ENCODE results near the gene EXOC6.
A peak's percentile ranks its signal among the peaks of the same experiment; 100 is the strongest.

DNA sequence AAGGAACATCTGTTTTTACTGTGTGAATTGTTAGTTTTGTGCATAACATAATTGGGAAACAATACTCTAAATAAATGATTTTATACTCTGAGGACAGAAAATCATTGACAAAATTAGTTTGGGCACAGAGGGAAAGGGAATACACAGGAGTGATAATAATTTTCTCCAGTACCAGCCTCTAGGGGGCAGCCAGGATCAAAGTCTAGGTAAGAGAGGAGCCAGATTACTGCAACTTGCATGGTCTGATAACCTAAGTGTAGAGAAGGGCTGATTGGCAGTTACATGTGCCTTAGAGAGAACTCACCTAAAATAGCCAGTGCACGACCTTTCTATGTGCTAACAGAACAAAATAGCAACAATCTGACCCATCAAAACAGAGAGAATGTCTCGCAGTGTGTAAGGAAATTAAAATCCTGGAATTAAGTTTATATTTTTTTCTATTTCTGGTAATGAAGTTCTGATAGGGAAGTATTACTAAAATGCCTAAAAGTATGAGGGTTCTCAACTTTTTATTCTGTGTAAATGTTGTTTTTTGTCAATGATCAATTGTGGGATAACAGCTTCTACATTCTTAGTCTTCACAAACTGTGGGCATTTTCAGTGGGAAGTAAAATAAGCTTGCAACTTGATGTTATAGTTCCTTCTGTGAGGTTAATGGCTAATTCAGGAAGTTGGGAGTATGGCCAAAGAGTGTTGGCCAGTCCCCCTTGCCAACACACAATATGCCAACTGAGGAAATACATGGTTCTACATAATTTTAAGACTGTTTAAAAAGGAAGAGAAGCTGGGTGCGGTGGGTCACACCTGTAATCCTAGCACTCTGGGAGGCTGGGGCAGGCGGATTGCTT lies 66.4 kb downstream of the EXOC6 start:
- no peak for TF ChIP-seq POLR2AphosphoS2 (IDR thresholded peaks at IDR 0.05; ENCODE audit: low read depth, low read length)
- TF ChIP-seq, protein P1, sequence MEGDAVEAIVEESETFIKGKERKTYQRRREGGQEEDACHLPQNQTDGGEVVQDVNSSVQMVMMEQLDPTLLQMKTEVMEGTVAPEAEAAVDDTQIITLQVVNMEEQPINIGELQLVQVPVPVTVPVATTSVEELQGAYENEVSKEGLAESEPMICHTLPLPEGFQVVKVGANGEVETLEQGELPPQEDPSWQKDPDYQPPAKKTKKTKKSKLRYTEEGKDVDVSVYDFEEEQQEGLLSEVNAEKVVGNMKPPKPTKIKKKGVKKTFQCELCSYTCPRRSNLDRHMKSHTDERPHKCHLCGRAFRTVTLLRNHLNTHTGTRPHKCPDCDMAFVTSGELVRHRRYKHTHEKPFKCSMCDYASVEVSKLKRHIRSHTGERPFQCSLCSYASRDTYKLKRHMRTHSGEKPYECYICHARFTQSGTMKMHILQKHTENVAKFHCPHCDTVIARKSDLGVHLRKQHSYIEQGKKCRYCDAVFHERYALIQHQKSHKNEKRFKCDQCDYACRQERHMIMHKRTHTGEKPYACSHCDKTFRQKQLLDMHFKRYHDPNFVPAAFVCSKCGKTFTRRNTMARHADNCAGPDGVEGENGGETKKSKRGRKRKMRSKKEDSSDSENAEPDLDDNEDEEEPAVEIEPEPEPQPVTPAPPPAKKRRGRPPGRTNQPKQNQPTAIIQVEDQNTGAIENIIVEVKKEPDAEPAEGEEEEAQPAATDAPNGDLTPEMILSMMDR (IDR thresholded peaks at IDR 0.05 in 2 of 3, conservative IDR thresholded peaks at IDR 0.05 in 1 of 3; ENCODE audit: control insufficient read depth in 2 of 3, extremely low read depth in 1 of 3, insufficient read depth in 1 of 3, low read depth in 3 of 3, low read length in 3 of 3) = peak; percentile 65 to 81 (median 75)
- TF ChIP-seq EED (IDR thresholded peaks at IDR 0.05; ENCODE audit: low read depth) = no peak
- TF ChIP-seq ZNF384 (IDR thresholded peaks at IDR 0.05; ENCODE audit: borderline replicate concordance, low read depth, low read length) = no peak
- no peak for TF ChIP-seq E2F8 (IDR thresholded peaks at IDR 0.05; ENCODE audit: low read depth, partially characterized antibody)
- TF ChIP-seq IKZF1 (conservative IDR thresholded peaks at IDR 0.05) = no peak
- TF ChIP-seq, protein P2, sequence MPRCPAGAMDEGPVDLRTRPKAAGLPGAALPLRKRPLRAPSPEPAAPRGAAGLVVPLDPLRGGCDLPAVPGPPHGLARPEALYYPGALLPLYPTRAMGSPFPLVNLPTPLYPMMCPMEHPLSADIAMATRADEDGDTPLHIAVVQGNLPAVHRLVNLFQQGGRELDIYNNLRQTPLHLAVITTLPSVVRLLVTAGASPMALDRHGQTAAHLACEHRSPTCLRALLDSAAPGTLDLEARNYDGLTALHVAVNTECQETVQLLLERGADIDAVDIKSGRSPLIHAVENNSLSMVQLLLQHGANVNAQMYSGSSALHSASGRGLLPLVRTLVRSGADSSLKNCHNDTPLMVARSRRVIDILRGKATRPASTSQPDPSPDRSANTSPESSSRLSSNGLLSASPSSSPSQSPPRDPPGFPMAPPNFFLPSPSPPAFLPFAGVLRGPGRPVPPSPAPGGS (IDR thresholded peaks at IDR 0.05; ENCODE audit: borderline replicate concordance, insufficient read depth, low read depth, low read length, poor library complexity, severe bottlenecking) = no peak
- no peak for TF ChIP-seq SRF (IDR thresholded peaks at IDR 0.05; ENCODE audit: low read depth in 2 of 2, low read length in 2 of 2)
- TF ChIP-seq REST (IDR thresholded peaks at IDR 0.05; ENCODE audit: low read depth, low read length) = no peak
- no peak for TF ChIP-seq ZZZ3 (IDR thresholded peaks at IDR 0.05; ENCODE audit: control insufficient read depth, insufficient read length, low read depth)
- no peak for TF ChIP-seq ZBED1 (IDR thresholded peaks at IDR 0.05; ENCODE audit: borderline replicate concordance)
- TF ChIP-seq HDAC2 (IDR thresholded peaks at IDR 0.05) = no peak
- no peak for TF ChIP-seq USF2 (IDR thresholded peaks at IDR 0.05; ENCODE audit: borderline replicate concordance, low read depth, low read length)
- no peak for TF ChIP-seq POLR2AphosphoS5 (IDR thresholded peaks at IDR 0.05; ENCODE audit: low read length)
